Esophagus squamous epithelium (tissue), 4 donors: ENCODE results near the gene MS4A2.
"Not testable (repeated sequence)": the region's sequence is repeated elsewhere in the genome, so short reads cannot be mapped to it uniquely, and the experiment has no call there.

ENCODE experiments used
- POLR2A ChIP-seq, 4 donors: fragments of 450-650 bp; IDR thresholded peaks; one replicate each; pipeline ENCODE4 v1.6.1; 2017; ENCODE audit warnings: antibody characterized with exemption in 4 of 4, mild to moderate bottlenecking in 4 of 4, moderate library complexity in 3 of 4
- TF ChIP-seq, protein P1 (sequence below), 6 experiments: fragments of 450-650 bp in 4 of 6; fragments of 200-600 bp in 2 of 6; sonication (generic) in 2 of 6; IDR thresholded peaks; one replicate each; pipeline ENCODE4 v1.5.1; 2016 to 2019; ENCODE audit warnings: antibody characterized with exemption in 6 of 6, mild to moderate bottlenecking in 4 of 6, moderate library complexity in 4 of 6

DNA sequence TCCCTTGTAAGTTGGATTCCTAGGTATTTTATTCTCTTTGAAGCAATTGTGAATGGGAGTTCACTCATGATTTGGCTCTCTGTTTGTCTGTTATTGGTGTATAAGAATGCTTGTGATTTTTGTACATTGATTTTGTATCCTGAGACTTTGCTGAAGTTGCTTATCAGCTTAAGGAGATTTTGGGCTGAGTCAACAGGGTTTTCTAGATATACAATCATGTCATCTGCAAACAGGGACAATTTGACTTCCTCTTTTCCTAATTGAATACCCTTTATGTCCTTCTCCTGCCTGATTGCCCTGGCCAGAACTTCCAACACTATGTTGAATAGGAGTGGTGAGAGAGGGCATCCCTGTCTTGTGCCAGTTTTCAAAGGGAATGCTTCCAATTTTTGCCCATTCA is 38.0 kb upstream of the MS4A2 start:
- TF ChIP-seq, protein P1, sequence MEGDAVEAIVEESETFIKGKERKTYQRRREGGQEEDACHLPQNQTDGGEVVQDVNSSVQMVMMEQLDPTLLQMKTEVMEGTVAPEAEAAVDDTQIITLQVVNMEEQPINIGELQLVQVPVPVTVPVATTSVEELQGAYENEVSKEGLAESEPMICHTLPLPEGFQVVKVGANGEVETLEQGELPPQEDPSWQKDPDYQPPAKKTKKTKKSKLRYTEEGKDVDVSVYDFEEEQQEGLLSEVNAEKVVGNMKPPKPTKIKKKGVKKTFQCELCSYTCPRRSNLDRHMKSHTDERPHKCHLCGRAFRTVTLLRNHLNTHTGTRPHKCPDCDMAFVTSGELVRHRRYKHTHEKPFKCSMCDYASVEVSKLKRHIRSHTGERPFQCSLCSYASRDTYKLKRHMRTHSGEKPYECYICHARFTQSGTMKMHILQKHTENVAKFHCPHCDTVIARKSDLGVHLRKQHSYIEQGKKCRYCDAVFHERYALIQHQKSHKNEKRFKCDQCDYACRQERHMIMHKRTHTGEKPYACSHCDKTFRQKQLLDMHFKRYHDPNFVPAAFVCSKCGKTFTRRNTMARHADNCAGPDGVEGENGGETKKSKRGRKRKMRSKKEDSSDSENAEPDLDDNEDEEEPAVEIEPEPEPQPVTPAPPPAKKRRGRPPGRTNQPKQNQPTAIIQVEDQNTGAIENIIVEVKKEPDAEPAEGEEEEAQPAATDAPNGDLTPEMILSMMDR (IDR thresholded peaks at IDR 0.05) = not testable (repeated sequence)
- not testable (repeated sequence) for TF ChIP-seq POLR2A (IDR thresholded peaks at IDR 0.05)
